Thymus (tissue), 14 donors: ENCODE results near the gene ARRDC5. TPM values are rescaled to one million over a fixed set of nuclear protein-coding genes. Genes with fewer than 3 reads are reported as not detected.
"Not testable (repeated sequence)": the region's sequence is repeated elsewhere in the genome, so short reads cannot be mapped to it uniquely, and the experiment has no call there.

ENCODE experiments used
- DNase-seq, 9 donors: peaks; one replicate each; pipeline ENCODE4 v3.0.0-alpha.2; 2013; ENCODE audit warnings: low spot score in 9 of 9, low read depth in 6 of 9, missing footprints in 1 of 9
- H3K27ac ChIP-seq, 2 donors: one replicate each; pipeline ENCODE4 v1.5.1; 2013; ENCODE audit warnings: control low read depth in 1 of 2, low read depth in 1 of 2, low read length in 1 of 2, mild to moderate bottlenecking in 1 of 2, moderate library complexity in 1 of 2
- H3K27me3 ChIP-seq, 2 donors: one replicate each; pipeline ENCODE4 v1.5.1; 2013; ENCODE audit warnings: low read length in 1 of 2; ENCODE audit not compliant: control insufficient read depth in 2 of 2, insufficient read depth in 1 of 2
- H3K36me3 ChIP-seq, 2 donors: one replicate each; pipeline ENCODE4 v1.5.1; 2013; ENCODE audit warnings: low read length in 1 of 2, mild to moderate bottlenecking in 1 of 2, moderate library complexity in 1 of 2; ENCODE audit not compliant: control insufficient read depth in 2 of 2, insufficient read depth in 2 of 2
- H3K4me1 ChIP-seq, 2 donors: one replicate each; pipeline ENCODE4 v1.5.1; 2013; ENCODE audit warnings: low read length in 2 of 2; ENCODE audit not compliant: control insufficient read depth in 2 of 2, insufficient read depth in 2 of 2
- H3K4me3 ChIP-seq, 2 donors: one replicate each; pipeline ENCODE4 v1.5.1; 2013; ENCODE audit warnings: low read length in 2 of 2, control low read depth in 1 of 2, mild to moderate bottlenecking in 1 of 2
- H3K9me3 ChIP-seq, 2 donors: one replicate each; pipeline ENCODE4 v1.5.1; 2013; ENCODE audit warnings: low read length in 1 of 2, mild to moderate bottlenecking in 1 of 2; ENCODE audit not compliant: control insufficient read depth in 2 of 2, insufficient read depth in 1 of 2
- WGBS: extraction: QIAGEN DNeasy Blood & Tissue Kit; methylation state at CpG from one replicate; pipeline ENCODE4 v1.1.7; 2013; 5-methylcytosine and 5-hydroxymethylcytosine counted together
- long read RNA-seq, 10 donors: transcript quantifications; one replicate each; lab custom pipeline, GENCODE V29; 2026
- polyA plus RNA-seq: library from polyadenylated mRNA; stranded (reverse); fragments of 200-250 nt; gene quantifications from one replicate; pipeline ENCODE4 v1.2.3, GENCODE V29; 2013
- total RNA-seq: library from RNA; stranded (reverse); fragments of 120-200 nt; gene quantifications from one replicate; pipeline ENCODE4 v1.2.4, GENCODE V29; 2013
- donor health status: healthy.

Gene ARRDC5
- 0.66 TPM for total RNA-seq
- 3.0 TPM for polyA plus RNA-seq
- long read RNA-seq, donor 1: 0 reads
- long read RNA-seq, donor 2: 0 reads
- long read RNA-seq, donor 3: 0 reads
- long read RNA-seq, donor 4: 0 reads
- long read RNA-seq, donor 5: 0 reads
- long read RNA-seq, donor 6, partial matches to known transcripts: 0 of 17 reads
- long read RNA-seq, donor 6, other reads (novel, unspliced or antisense): 17 of 17 reads
- long read RNA-seq, donor 7: 0 reads
- long read RNA-seq, donor 8: 0 reads
- long read RNA-seq, donor 9, partial matches to known transcripts: 5 of 5 reads
- long read RNA-seq, donor 9, other reads (novel, unspliced or antisense): 0 of 5 reads
- long read RNA-seq, donor 10: 0 reads

- Histone ChIP-seq H3K9me3 (no peaks in the 10 kb centered on the region), H3K4me1 (peaks cover 0 to 16% of the 10 kb centered on the region in 2 donors), H3K27ac (no peak within 1 kb of the TSS), H3K4me3 (no peak within 1 kb of the TSS), H3K36me3 (peaks cover 0 to 7% of the 10 kb centered on the region in 2 donors), H3K27me3 (no peaks in the 10 kb centered on the region)
- 86% methylated on average over 7 of the region's 7 CpGs for WGBS
- DNase-seq: no peak
Observed at GRCh38 chr19:4902796-4903195, at the start of gene ARRDC5. ARRDC5 (minus strand) TSS chr19:4902896; CDS start chr19:4902825, 71 bp downstream.

- 98% methylated on average over 11 of the region's 11 CpGs for WGBS
- Histone ChIP-seq H3K36me3 (peaks cover 78 to 93% of the 10 kb centered on the region in 2 donors), H3K4me1 (no peaks in the 10 kb centered on the region), H3K4me3 (no peak overlapping the region), H3K27ac (no peak overlapping the region), H3K9me3 (no peaks in the 10 kb centered on the region), H3K27me3 (no peaks in the 10 kb centered on the region)
- DNase-seq: no peak
Observed at GRCh38 chr19:4951656-4952055, 49.0 kb upstream of the ARRDC5 start.

GRCh38 chr19:4950650-4951049 is 48.0 kb upstream of the ARRDC5 start:
- not testable (repeated sequence) for H3K9me3 ChIP-seq, H3K27ac ChIP-seq, H3K27me3 ChIP-seq, DNase-seq, H3K4me3 ChIP-seq, H3K4me1 ChIP-seq
- 98% methylated on average over 23 of the region's 23 CpGs for WGBS
- H3K36me3 ChIP-seq: peaks cover 79 to 93% of the 10 kb centered on the region in 2 donors

GRCh38 chr19:4941638-4942169 is 39.0 kb upstream of the ARRDC5 start:
- not testable (repeated sequence) for DNase-seq, H3K27me3 ChIP-seq, H3K9me3 ChIP-seq, H3K4me1 ChIP-seq, H3K27ac ChIP-seq, H3K4me3 ChIP-seq
- WGBS: 97% methylated on average over 35 of the region's 35 CpGs
- H3K36me3 ChIP-seq: peaks cover 61 to 84% of the 10 kb centered on the region in 2 donors

- Histone ChIP-seq H3K9me3 (no peaks in the 10 kb centered on the region), H3K4me3 (no peak overlapping the region), H3K36me3 (peaks cover 50 to 83% of the 10 kb centered on the region in 2 donors), H3K4me1 (peaks cover 9 to 21% of the 10 kb centered on the region in 2 donors), H3K27ac (no peak overlapping the region), H3K27me3 (no peaks in the 10 kb centered on the region)
- WGBS: 95% methylated on average over 7 of the region's 7 CpGs
- no peak for DNase-seq
Observed at GRCh38 chr19:4939466-4939865, 36.8 kb upstream of the ARRDC5 start.

- H3K4me3 ChIP-seq, H3K9me3 ChIP-seq, DNase-seq, H3K27me3 ChIP-seq, H3K27ac ChIP-seq: not testable (repeated sequence)
- Histone ChIP-seq H3K36me3 (peaks cover 44 to 84% of the 10 kb centered on the region in 2 donors), H3K4me1 (peaks cover 9 to 24% of the 10 kb centered on the region in 2 donors)
- 95% methylated on average over 4 of the region's 4 CpGs for WGBS
Observed at GRCh38 chr19:4938461-4938860, 35.8 kb upstream of the ARRDC5 start.

- no peak for DNase-seq
- peaks cover 55 to 84% of the 10 kb centered on the region in 2 donors for H3K36me3 ChIP-seq
Observed at GRCh38 chr19:4937060-4937459, 34.4 kb upstream of the ARRDC5 start.

GRCh38 chr19:4935444-4935843 is 32.7 kb upstream of the ARRDC5 start:
- H3K36me3 ChIP-seq: peaks cover 55 to 80% of the 10 kb centered on the region in 2 donors
- H3K4me1 ChIP-seq: peaks cover 9 to 24% of the 10 kb centered on the region in 2 donors
- DNase-seq: peak in 4 of 9 donors; percentile 35 to 72 (median 42)
- H3K4me3 ChIP-seq: no peak overlapping the region
- peak overlapping the region in 1 of 2 donors; percentile 55 for H3K27ac ChIP-seq
- H3K9me3 ChIP-seq: no peaks in the 10 kb centered on the region
- no peaks in the 10 kb centered on the region for H3K27me3 ChIP-seq
- WGBS: 28% methylated on average over 8 of the region's 8 CpGs

More at GRCh38 chr19:4937060-4937459, 34.4 kb upstream of the ARRDC5 start:
- H3K4me3 ChIP-seq: no peak overlapping the region
- peaks cover 9 to 24% of the 10 kb centered on the region in 2 donors for H3K4me1 ChIP-seq
- 99% methylated on average over 7 of the region's 7 CpGs for WGBS
- no peak overlapping the region for H3K27ac ChIP-seq
- H3K9me3 ChIP-seq: no peaks in the 10 kb centered on the region
- no peaks in the 10 kb centered on the region for H3K27me3 ChIP-seq

GRCh38 chr19:4933528-4933927 is 30.8 kb upstream of the ARRDC5 start:
- Histone ChIP-seq H3K4me1 (peaks cover 9 to 24% of the 10 kb centered on the region in 2 donors), H3K9me3 (no peaks in the 10 kb centered on the region), H3K4me3 (no peak overlapping the region), H3K36me3 (peaks cover 59 to 89% of the 10 kb centered on the region in 2 donors), H3K27ac (peak overlapping the region in 1 of 2 donors; percentile 18), H3K27me3 (no peaks in the 10 kb centered on the region)
- DNase-seq: no peak
- 96% methylated on average over 7 of the region's 7 CpGs for WGBS
